Heart left ventricle (tissue), 13 donors: Measurements from ENCODE around the gene CCDC78.

Experiments
- CTCF ChIP-seq, 12 donors: fragments of 200-600 bp; sonication (generic) in 4 of 12; IDR thresholded peaks; one replicate each; pipeline versions ENCODE4 v1.5.0 to v1.8.0; 2018 to 2022; ENCODE audit warnings: antibody characterized with exemption in 12 of 12, mild to moderate bottlenecking in 5 of 12
- POLR2A ChIP-seq, 2 donors: fragments of 450-650 bp; IDR thresholded peaks; one replicate each; pipeline ENCODE4 v1.6.1; 2017; ENCODE audit warnings: antibody characterized with exemption in 2 of 2, mild to moderate bottlenecking in 2 of 2, moderate library complexity in 2 of 2
- donor health status: ischemic (EF 13 %, LVEDD 7.1; RV severe dilation, severe dysfunction).
- donor health status: DM: no; HTN: yes; CAD: no.
- donor health status: DM: no; HTN: no; CAD: no.
- donor health status: ischemic (EF 25% LVEDD 6.9; RV normal size, moderate dysfunction).
- donor health status: ischemic (EF 25% LVEDD 5.7; RV mildly dilated, moderate dysfunction).
- donor health status: ischemic (EF 35%, LVEDD 5.7; RV mildly dilated, moderate dysfunction).
- donor health status: nonischemic (EF 11% LVEDD 7.7; RV severe dilation, severe dysfunction).
- donor health status: DM: yes; HTN: yes; CAD: no.
- donor health status: PGD.
- donor health status: ischemic (EF 29% LVEDD 5.4; RV normal size, mild dysfunction).
- donor health status: nonischemic (EF 23%, LVEDD 6.1; RV moderate dilation, normal function).

GRCh38 chr16:726438-727290 is at the start of gene CCDC78, which contains the start of gene HAGHL:
- no peak for TF ChIP-seq CTCF (IDR thresholded peaks at IDR 0.05)
- TF ChIP-seq POLR2A (IDR thresholded peaks at IDR 0.05) = no peak
